Left ventricle myocardium inferior (tissue), 1 donor: ENCODE results near the gene CDHR2. TPM values are rescaled to one million over a fixed set of nuclear protein-coding genes. Genes with fewer than 3 reads are reported as not detected.

Experiments
- DNase-seq: peaks from one replicate; pipeline ENCODE4 v3.0.0-alpha.2; 2020
- H3K27ac ChIP-seq: fragments of 200-600 bp; replicated peaks from 2 replicates; pipeline ENCODE4 v1.8.0; 2021
- H3K27me3 ChIP-seq: fragments of 200-600 bp; 2 replicates; pipeline ENCODE4 v1.8.0; 2021; ENCODE audit warnings: low read depth
- H3K36me3 ChIP-seq: fragments of 200-600 bp; 2 replicates; pipeline ENCODE4 v1.8.0; 2021
- H3K4me1 ChIP-seq: fragments of 200-600 bp; 2 replicates; pipeline ENCODE4 v1.8.0; 2021
- H3K4me3 ChIP-seq: fragments of 200-600 bp; 2 replicates; pipeline ENCODE4 v1.8.0; 2021; ENCODE audit warnings: mild to moderate bottlenecking, moderate library complexity
- H3K9me3 ChIP-seq: fragments of 200-600 bp; replicated peaks from 2 replicates; pipeline ENCODE4 v1.8.0; 2021
- intact Hi-C: fragments of 100-400 bp; cut with micrococcal nuclease; formaldehyde crosslinking; loops from one replicate; pipeline ENCODE4 v1.11.0; 2022
- total RNA-seq: library from RNA; stranded (reverse); fragmentation: NEBNext Ultra II Directional; extraction: Animal tissue kit (Norgen Biotek cat#: 25700); gene quantifications from one replicate; pipeline ENCODE4 v1.2.1, GENCODE V29; 2021
- TF ChIP-seq, protein P1 (sequence below): fragments of 200-600 bp; IDR thresholded peaks from 2 replicates; pipeline ENCODE4 v1.8.0; 2021; ENCODE audit warnings: antibody characterized with exemption, mild to moderate bottlenecking, borderline replicate concordance
- donor health status: DM: no; HTN: yes; CAD: no; lungs with severe emphysema.

Gene CDHR2
- total RNA-seq, 1 donor from 2014 or later: 0.33 TPM

DNA sequence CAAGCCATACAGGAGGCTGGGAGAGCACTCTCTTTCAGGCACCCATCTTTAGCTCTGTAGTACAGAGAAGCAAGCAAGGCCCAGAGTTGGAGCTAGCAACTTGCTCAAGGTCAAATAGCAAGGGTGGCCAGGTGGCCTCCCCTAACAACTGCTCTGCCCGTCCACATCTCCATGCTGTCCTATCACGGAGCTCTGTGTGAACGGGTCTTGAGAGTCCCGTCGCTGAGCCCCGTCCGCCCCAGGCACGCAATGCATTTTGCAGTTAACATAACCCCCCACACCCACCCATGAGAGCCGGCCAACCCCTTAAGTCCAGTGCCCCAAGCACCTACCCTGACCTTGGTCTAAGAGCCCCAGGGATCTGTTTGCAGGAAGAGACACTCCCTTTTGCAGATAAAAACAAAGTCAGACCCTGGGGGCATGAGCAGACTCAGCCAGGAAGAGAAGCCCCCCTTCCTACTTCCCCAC, 13.4 kb upstream of the CDHR2 start:
- TF ChIP-seq, protein P1, sequence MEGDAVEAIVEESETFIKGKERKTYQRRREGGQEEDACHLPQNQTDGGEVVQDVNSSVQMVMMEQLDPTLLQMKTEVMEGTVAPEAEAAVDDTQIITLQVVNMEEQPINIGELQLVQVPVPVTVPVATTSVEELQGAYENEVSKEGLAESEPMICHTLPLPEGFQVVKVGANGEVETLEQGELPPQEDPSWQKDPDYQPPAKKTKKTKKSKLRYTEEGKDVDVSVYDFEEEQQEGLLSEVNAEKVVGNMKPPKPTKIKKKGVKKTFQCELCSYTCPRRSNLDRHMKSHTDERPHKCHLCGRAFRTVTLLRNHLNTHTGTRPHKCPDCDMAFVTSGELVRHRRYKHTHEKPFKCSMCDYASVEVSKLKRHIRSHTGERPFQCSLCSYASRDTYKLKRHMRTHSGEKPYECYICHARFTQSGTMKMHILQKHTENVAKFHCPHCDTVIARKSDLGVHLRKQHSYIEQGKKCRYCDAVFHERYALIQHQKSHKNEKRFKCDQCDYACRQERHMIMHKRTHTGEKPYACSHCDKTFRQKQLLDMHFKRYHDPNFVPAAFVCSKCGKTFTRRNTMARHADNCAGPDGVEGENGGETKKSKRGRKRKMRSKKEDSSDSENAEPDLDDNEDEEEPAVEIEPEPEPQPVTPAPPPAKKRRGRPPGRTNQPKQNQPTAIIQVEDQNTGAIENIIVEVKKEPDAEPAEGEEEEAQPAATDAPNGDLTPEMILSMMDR: no peak
- Histone ChIP-seq H3K4me1 (peaks cover 77% of the 10 kb centered on the region), H3K9me3 (no peaks in the 10 kb centered on the region), H3K27me3 (no peaks in the 10 kb centered on the region), H3K27ac (peak overlapping the region; percentile 100), H3K36me3 (peaks cover 15% of the 10 kb centered on the region), H3K4me3 (peak overlapping the region; percentile 93)
- intact Hi-C loops: no loop called here
- no peak for DNase-seq

DNA sequence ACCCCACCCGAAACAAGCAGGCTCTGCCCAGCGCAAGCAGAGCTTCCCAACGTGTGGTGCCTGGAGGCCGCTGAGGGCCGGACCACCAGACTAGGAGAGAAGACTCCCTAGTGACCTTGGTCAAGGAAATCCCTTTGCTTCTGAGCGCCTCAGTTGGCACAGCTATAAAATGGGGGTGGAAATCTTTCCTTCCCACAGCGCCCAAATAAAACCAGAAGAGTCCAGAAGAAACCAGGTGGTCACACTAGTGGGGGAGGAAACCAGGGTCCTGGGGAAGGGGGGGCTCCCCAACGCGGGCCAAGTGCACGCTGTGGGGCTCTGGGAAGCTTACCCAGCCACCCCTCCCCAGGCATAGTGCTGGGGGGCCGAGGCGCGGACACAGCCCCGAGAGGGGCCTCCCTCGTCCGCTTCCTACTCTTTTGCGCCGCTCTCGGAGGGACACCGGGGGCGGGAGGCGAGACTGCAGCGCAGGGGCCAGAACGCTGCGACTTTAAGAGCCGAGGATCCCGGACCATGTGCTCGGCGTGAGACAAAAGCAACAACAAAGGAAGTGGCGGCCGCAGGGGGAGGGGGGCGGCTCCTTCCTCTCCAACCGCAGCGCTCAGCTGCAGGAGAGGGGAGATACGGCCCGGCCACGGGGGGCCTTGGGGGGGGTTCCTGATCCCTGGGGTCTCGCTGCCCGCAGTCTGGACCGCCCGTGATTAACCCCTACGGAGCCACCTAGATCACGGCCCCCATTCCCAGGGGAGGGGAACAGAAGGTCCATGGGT, 12.8 kb upstream of the CDHR2 start:
- TF ChIP-seq, protein P1: no peak
- intact Hi-C loops: no loop called here
- no peaks in the 10 kb centered on the region for H3K27me3 ChIP-seq
- H3K9me3 ChIP-seq: no peaks in the 10 kb centered on the region
- peak overlapping the region; percentile 100 for H3K27ac ChIP-seq
- H3K36me3 ChIP-seq: peaks cover 9% of the 10 kb centered on the region
- H3K4me1 ChIP-seq: peaks cover 76% of the 10 kb centered on the region
- peak; percentile 86 for DNase-seq
- H3K4me3 ChIP-seq: peak overlapping the region; percentile 93

DNA sequence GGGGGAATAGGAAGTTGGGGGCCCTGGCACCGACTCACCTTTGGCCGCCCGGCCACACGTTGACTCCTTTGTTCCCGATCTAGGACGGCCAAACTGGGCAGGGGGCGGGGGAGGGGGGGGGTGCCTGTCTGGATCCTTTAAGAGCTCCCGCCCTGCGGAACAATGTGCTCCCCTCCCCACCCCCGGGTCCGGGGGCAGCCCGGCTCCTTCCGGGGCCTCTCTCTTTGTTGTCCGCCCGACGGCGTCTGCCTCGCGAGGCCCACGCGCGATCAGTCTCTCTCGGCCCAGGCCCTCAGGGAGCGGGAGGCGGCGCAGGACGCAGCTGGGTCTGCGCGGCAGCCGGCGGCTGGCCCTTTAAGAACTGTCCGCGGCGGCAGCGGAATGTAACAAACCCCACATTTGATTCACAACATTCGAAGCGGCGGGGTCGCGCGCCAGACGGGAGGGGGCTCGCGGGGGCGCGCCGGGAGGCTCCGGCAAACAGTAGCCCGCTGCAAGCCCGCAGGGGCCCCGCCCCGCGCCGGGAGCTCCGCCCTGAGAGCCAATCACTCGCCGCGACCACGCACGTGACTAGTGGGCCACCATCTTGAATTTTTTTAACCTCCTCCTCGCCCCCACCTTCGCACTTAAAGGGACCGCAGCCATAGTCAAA, 12.1 kb upstream of the CDHR2 start, which contains the start of gene RNF44:
Gene RNF44, minus strand, starts transcription at position 501 of the 652 bp plus-strand sequence. CDS start 4,930 bp downstream, outside the sequence.
- H3K4me1 ChIP-seq: peaks cover 76% of the 10 kb centered on the region
- peaks cover 1% of the 10 kb centered on the region for H3K36me3 ChIP-seq
- TF ChIP-seq, protein P1: no peak
- intact Hi-C loops: no loop called here
- no peaks in the 10 kb centered on the region for H3K9me3 ChIP-seq
- peak; percentile 98 for DNase-seq
- H3K27ac ChIP-seq: peak within 1 kb of the TSS; percentile 100
- no peaks in the 10 kb centered on the region for H3K27me3 ChIP-seq
- H3K4me3 ChIP-seq: peak within 1 kb of the TSS; percentile 93

DNA sequence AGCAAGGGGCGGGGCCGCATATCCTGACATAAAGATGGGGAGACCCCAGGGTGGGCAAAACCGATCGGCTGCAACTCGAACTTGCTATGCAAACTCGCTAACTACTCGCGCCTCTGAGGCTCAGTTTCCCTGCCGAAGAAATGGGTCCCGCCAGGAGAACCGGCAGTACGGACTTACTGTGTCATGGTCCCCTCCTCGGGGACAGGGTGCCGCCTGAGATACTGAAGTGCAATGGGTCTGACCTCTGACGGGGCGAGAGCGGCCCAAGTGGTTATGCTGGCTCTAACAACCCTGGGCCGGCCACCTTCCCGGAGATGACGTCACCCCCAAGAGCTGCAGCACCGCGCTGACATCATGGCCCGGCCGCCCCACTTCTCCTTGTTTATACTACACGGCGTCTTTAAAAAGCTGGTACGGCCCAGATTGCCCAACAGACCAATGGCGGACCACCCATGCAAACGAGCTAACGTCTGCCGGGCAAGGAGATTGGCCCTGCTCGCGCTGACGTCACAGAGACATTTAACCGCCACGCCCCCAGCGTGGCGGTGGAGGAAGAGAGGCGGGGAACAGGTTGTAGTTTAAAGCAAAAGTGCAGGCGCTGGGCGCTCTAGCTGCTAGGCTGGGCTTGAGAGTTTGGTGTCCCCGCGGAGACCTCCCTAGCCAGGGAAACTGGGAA, 11.4 kb upstream of the CDHR2 start:
- intact Hi-C loops: no loop called here
- H3K9me3 ChIP-seq: no peaks in the 10 kb centered on the region
- TF ChIP-seq, protein P1: no peak
- peak overlapping the region; percentile 93 for H3K4me3 ChIP-seq
- peak overlapping the region; percentile 100 for H3K27ac ChIP-seq
- no peaks in the 10 kb centered on the region for H3K27me3 ChIP-seq
- peak; percentile 99 for DNase-seq
- H3K4me1 ChIP-seq: peaks cover 76% of the 10 kb centered on the region
- H3K36me3 ChIP-seq: no peaks in the 10 kb centered on the region

DNA sequence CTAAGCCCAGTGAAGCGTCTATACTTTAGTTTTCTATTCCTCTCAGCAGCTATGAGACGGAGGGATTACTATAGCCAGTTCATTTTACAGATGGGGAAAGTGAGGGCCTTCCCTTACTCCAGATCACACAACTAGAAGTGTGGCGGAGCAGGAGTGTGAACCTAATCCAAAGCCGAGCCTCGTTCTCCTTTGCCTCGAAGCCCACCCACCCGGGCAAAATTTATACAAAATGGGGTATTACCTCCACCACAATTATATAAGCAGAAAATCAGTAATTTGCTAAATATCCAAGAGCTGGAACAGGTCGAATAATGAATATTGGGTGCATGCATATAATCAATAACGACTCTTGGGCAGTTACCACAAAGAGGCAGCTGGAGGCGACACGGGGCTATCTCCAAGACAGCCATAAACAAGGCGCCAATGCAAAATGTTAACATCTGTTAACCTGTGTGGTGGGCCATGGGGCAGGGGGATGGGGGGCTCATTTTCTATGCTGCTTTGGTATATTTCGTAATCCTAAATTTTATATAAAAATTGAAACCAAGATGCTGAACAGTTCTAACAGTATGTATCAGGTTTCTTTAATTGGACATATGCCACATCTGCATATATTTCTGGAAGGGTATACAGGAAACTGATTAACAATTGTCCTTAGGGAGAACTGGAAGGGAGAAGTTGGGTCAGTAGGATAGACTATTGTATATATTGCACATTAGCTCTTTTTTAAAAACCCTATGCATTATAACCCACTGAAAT, 10.7 kb upstream of the CDHR2 start:
- TF ChIP-seq, protein P1: no peak
- Histone ChIP-seq H3K4me3 (peak overlapping the region; percentile 93), H3K36me3 (no peaks in the 10 kb centered on the region), H3K27ac (peak overlapping the region; percentile 100), H3K9me3 (no peaks in the 10 kb centered on the region), H3K27me3 (no peaks in the 10 kb centered on the region), H3K4me1 (peaks cover 72% of the 10 kb centered on the region)
- DNase-seq: no peak
- intact Hi-C loops: no loop called here
